Measurements from ENCODE around the gene PRSS27.

- TF ChIP-seq CTCF (IDR thresholded peaks at IDR 0.05) (no peak), POLR2A (IDR thresholded peaks at IDR 0.05) (no peak)
These were observed 20.5 kb upstream of the PRSS27 start for GRCh38 chr16:2740476-2740875.
